KMS-11 (cell line): ENCODE data around the gene SLC22A13.

Experiments
- H2AFZ ChIP-seq: fragments of 200-600 bp; sonication (generic); 2 replicates; pipeline ENCODE4 v1.6.1; 2016; ENCODE audit warnings: antibody characterized with exemption, mixed run types, low read depth
- H3K27ac ChIP-seq: fragments of 200-600 bp; sonication (generic); 2 replicates; pipeline ENCODE4 v1.6.1; 2016; ENCODE audit warnings: mild to moderate bottlenecking, mixed run types
- H3K27me3 ChIP-seq: fragments of 200-600 bp; sonication (generic); 2 replicates; pipeline ENCODE4 v1.6.1; 2017; ENCODE audit warnings: mild to moderate bottlenecking, low read depth, mixed run types, moderate library complexity; ENCODE audit not compliant: insufficient read depth
- H3K36me3 ChIP-seq: fragments of 200-600 bp; sonication (generic); 2 replicates; pipeline ENCODE4 v1.6.1; 2017; ENCODE audit warnings: mild to moderate bottlenecking, mixed run types; ENCODE audit not compliant: insufficient read depth
- H3K4me1 ChIP-seq: fragments of 200-600 bp; sonication (generic); 2 replicates; pipeline ENCODE4 v1.6.1; 2016; ENCODE audit warnings: mild to moderate bottlenecking, low read depth, mixed run types; ENCODE audit not compliant: poor library complexity, severe bottlenecking
- H3K4me2 ChIP-seq: fragments of 200-600 bp; sonication (generic); 2 replicates; pipeline ENCODE4 v1.7.0; 2016; ENCODE audit warnings: mild to moderate bottlenecking, mixed run types
- H3K4me3 ChIP-seq: fragments of 200-600 bp; sonication (generic); IDR thresholded peaks from 2 replicates; pipeline ENCODE4 v1.6.1; 2017; ENCODE audit warnings: low read depth, low read length, mixed read lengths; ENCODE audit not compliant: insufficient read depth
- H3K79me2 ChIP-seq: fragments of 200-600 bp; sonication (generic); 2 replicates; pipeline ENCODE4 v1.6.1; 2016; ENCODE audit warnings: low read depth, mixed run types; ENCODE audit not compliant: insufficient read depth
- H3K9ac ChIP-seq: fragments of 200-600 bp; sonication (generic); 2 replicates; pipeline ENCODE4 v1.6.1; 2016; ENCODE audit warnings: mild to moderate bottlenecking, mixed run types
- H4K20me1 ChIP-seq: fragments of 200-600 bp; sonication (generic); 2 replicates; pipeline ENCODE4 v1.6.1; 2016; ENCODE audit warnings: mild to moderate bottlenecking, mixed run types; ENCODE audit not compliant: insufficient read depth
- TF ChIP-seq, protein P1 (sequence below): fragments of 200-600 bp; sonication (generic); conservative IDR thresholded peaks from 2 replicates; pipeline ENCODE4 v1.6.1; 2017; ENCODE audit warnings: low read depth, mild to moderate bottlenecking, antibody characterized with exemption, low read length, moderate library complexity, mixed read lengths

SLC22A13 gene

GRCh38 chr3:38275658-38276057, 10.0 kb downstream of the SLC22A13 start:
- no peak overlapping the region for H3K4me2 ChIP-seq
- H3K79me2 ChIP-seq = no peaks in the 10 kb centered on the region
- TF ChIP-seq, protein P1, sequence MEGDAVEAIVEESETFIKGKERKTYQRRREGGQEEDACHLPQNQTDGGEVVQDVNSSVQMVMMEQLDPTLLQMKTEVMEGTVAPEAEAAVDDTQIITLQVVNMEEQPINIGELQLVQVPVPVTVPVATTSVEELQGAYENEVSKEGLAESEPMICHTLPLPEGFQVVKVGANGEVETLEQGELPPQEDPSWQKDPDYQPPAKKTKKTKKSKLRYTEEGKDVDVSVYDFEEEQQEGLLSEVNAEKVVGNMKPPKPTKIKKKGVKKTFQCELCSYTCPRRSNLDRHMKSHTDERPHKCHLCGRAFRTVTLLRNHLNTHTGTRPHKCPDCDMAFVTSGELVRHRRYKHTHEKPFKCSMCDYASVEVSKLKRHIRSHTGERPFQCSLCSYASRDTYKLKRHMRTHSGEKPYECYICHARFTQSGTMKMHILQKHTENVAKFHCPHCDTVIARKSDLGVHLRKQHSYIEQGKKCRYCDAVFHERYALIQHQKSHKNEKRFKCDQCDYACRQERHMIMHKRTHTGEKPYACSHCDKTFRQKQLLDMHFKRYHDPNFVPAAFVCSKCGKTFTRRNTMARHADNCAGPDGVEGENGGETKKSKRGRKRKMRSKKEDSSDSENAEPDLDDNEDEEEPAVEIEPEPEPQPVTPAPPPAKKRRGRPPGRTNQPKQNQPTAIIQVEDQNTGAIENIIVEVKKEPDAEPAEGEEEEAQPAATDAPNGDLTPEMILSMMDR = no peak
- H3K27me3 ChIP-seq = no peaks in the 10 kb centered on the region
- no peaks in the 10 kb centered on the region for H4K20me1 ChIP-seq
- no peak overlapping the region for H3K4me3 ChIP-seq
- H3K27ac ChIP-seq = no peak overlapping the region
- H3K36me3 ChIP-seq = no peaks in the 10 kb centered on the region
- no peaks in the 10 kb centered on the region for H3K4me1 ChIP-seq
- H2AFZ ChIP-seq = no peak overlapping the region
- H3K9ac ChIP-seq = no peak overlapping the region

- Histone ChIP-seq H3K36me3 (no peaks in the 10 kb centered on the region), H3K9ac (no peak overlapping the region), H3K4me2 (no peak overlapping the region), H3K79me2 (no peaks in the 10 kb centered on the region), H3K4me1 (no peaks in the 10 kb centered on the region), H3K4me3 (no peak overlapping the region), H4K20me1 (no peaks in the 10 kb centered on the region), H3K27me3 (no peaks in the 10 kb centered on the region), H3K27ac (no peak overlapping the region), H2AFZ (no peak overlapping the region)
- TF ChIP-seq, protein P1 = no peak
Observed at GRCh38 chr3:38276081-38276916, 10.7 kb downstream of the SLC22A13 start.

GRCh38 chr3:38276917-38277630, 11.5 kb downstream of the SLC22A13 start:
- H3K4me3 ChIP-seq = no peak overlapping the region
- no peaks in the 10 kb centered on the region for H3K79me2 ChIP-seq
- H4K20me1 ChIP-seq = no peaks in the 10 kb centered on the region
- H3K4me1 ChIP-seq = no peaks in the 10 kb centered on the region
- no peak overlapping the region for H3K9ac ChIP-seq
- H2AFZ ChIP-seq = no peak overlapping the region
- no peak overlapping the region for H3K4me2 ChIP-seq
- no peaks in the 10 kb centered on the region for H3K27me3 ChIP-seq
- H3K36me3 ChIP-seq = no peaks in the 10 kb centered on the region
- H3K27ac ChIP-seq = no peak overlapping the region
- TF ChIP-seq, protein P1 = no peak

- Histone ChIP-seq H3K79me2 (no peaks in the 10 kb centered on the region), H3K27me3 (no peaks in the 10 kb centered on the region), H2AFZ (no peak overlapping the region), H3K4me1 (no peaks in the 10 kb centered on the region), H4K20me1 (no peaks in the 10 kb centered on the region), H3K36me3 (no peaks in the 10 kb centered on the region), H3K4me2 (no peak overlapping the region), H3K27ac (no peak overlapping the region), H3K9ac (no peak overlapping the region), H3K4me3 (no peak overlapping the region)
- TF ChIP-seq, protein P1 = no peak
Observed at GRCh38 chr3:38278841-38279240, 13.2 kb downstream of the SLC22A13 start.
